ENCODE results near the gene ZFAND6.

Gene ZFAND6

DNA sequence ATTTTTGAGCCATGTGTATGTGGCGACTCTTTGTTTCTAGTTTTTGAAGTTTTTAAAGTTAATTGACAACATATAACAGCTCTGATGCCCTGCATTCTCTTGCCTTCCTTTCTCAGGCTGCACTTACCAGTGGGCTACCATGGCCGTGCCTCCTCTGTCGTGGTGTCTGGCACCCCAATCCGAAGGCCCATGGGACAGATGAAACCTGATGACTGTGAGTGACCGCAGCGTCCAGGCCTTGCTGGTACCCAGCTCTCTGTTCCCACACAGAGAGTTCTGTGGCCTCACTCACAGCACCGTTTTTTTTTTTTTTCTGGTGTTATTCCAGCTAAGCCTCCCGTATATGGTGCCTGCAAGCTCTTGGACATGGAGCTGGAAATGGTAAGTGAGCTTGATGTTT, 108.5 kb downstream of the ZFAND6 start:
- Histone ChIP-seq H3K9ac (ENCODE audit: insufficient read length) (no peak overlapping the region), H3K9me3 (ENCODE audit: low read depth, low read length) (no peaks in the 10 kb centered on the region), H3K4me3 (no peak overlapping the region), H3K27ac (no peak overlapping the region), H3K36me3 (ENCODE audit: insufficient read depth, low read length) (no peaks in the 10 kb centered on the region)
- no peak for TF ChIP-seq POLR2AphosphoS5 (IDR thresholded peaks at IDR 0.05; ENCODE audit: borderline replicate concordance, low read depth, low read length)
- TF ChIP-seq FOXP2 (optimal IDR thresholded peaks at IDR 0.05; ENCODE audit: control extremely low read depth, extremely low read length, insufficient read depth) = no peak
- no peak for TF ChIP-seq EZH2 (IDR thresholded peaks at IDR 0.05)
- DNase-seq (ENCODE audit: low read depth, low spot score) = no peak

DNA sequence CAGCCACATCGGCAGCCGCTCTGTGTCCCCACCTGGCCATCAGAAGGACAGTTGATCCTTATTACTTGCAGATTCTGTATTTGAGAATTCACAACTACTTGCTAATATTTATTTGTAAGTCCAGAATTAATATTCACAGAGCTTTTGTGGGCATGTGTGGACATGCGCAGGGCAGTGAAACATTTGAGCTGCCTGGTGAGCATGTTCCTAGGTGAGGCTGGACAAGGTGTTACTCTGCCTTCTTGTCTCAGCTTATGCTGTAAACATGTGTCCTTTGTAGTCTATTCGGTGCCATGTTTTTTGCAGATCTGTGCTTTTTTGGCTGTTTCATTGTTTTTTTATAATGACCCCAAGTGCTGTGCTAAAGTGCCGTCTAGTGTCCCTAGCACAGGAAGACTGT, 108.9 kb downstream of the ZFAND6 start:
- no peak overlapping the region for H3K27ac ChIP-seq
- no peak for DNase-seq (ENCODE audit: low read depth, low spot score)

DNA sequence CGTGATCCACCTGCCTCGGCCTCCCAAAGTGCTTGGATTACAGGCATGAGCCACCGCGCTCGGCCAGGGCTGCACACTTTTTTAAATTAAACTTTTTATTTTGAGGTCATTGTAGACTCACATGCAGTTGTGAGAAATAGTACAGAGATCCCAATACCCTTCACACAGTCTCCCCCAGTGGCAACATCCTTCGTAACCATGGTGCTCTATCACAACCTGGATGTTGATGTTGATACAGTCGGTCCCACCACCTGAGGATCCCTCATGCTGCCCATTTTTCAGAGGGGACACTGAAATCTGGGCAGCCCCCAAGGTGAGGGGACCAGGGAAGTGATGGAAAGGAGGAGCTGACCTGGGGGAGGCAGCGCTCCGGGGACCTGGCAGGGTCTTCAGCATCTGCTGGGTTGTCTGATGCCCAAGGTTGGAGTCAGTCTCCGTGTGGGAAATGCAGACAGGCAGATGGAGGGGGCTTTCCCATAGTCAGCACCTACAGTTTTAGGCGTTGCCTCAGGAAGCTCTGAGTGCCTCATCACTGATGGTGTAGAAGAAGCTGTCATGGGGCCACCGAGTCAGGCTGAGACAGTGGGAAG, 110.4 kb downstream of the ZFAND6 start:
- DNase-seq (ENCODE audit: low read depth, low spot score) = no peak
- TF ChIP-seq POLR2AphosphoS5 (IDR thresholded peaks at IDR 0.05; ENCODE audit: borderline replicate concordance, low read depth, low read length) (no peak), FOXP2 (optimal IDR thresholded peaks at IDR 0.05; ENCODE audit: control extremely low read depth, extremely low read length, insufficient read depth) (no peak), EZH2 (IDR thresholded peaks at IDR 0.05) (no peak)

More for the DNA sequence above, 108.9 kb downstream of the ZFAND6 start:
- Histone ChIP-seq H3K36me3 (ENCODE audit: insufficient read depth, low read length) (no peaks in the 10 kb centered on the region), H3K9ac (ENCODE audit: insufficient read length) (no peak overlapping the region), H3K4me3 (no peak overlapping the region), H3K9me3 (ENCODE audit: low read depth, low read length) (no peaks in the 10 kb centered on the region)
- TF ChIP-seq POLR2AphosphoS5 (IDR thresholded peaks at IDR 0.05; ENCODE audit: borderline replicate concordance, low read depth, low read length) (no peak), FOXP2 (optimal IDR thresholded peaks at IDR 0.05; ENCODE audit: control extremely low read depth, extremely low read length, insufficient read depth) (no peak), EZH2 (IDR thresholded peaks at IDR 0.05) (no peak)

DNA sequence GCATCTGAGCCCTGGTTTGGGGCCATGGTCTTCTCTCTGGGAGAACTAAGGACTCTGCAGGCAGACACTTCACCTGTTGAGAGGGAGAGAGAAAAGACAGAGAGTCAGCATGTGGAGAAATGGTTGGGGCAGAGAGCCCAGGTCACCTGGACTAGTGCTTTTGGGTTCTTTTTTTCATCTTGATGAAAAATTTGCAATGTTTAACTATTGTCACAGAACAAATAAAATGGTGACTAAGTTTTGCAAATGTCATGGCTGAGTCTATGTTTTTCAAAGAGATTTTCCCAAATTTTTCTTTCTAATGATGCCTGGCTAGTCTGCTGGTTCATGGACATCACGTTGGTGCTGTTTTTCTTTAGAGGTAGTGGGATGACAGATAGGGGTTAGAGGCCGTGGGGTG, 111.1 kb downstream of the ZFAND6 start:
- DNase-seq (ENCODE audit: low read depth, low spot score) = no peak

More for the DNA sequence above, 110.4 kb downstream of the ZFAND6 start:
- no peaks in the 10 kb centered on the region for H3K9me3 ChIP-seq (ENCODE audit: low read depth, low read length)
- H3K36me3 ChIP-seq (ENCODE audit: insufficient read depth, low read length) = no peaks in the 10 kb centered on the region
- H3K9ac ChIP-seq (ENCODE audit: insufficient read length) = no peak overlapping the region
- H3K27ac ChIP-seq = no peak overlapping the region
- H3K4me3 ChIP-seq = no peak overlapping the region

DNA sequence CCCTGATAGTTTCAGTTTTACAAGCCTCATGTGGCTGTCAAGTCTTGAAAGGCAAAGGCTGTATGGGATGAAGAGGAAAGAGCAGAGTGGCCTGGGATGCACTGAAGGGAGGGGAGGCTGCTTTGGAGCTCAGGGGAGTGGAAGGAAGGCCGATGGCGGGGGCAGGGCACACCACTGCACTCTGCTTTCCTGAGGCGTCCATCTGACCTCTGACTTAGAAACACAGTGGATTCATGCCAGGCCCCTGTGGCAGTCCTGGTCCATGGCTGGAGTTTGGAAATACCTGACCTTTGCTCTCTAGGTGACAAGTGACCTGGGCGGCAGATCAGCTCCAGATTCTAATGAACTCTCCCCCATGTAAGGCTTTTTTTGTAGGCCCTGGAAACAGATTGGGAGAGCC, 112.3 kb downstream of the ZFAND6 start:
- Histone ChIP-seq H3K4me3 (no peak overlapping the region), H3K9me3 (ENCODE audit: low read depth, low read length) (no peaks in the 10 kb centered on the region), H3K27ac (no peak overlapping the region), H3K36me3 (ENCODE audit: insufficient read depth, low read length) (no peaks in the 10 kb centered on the region), H3K9ac (ENCODE audit: insufficient read length) (no peak overlapping the region)
- no peak for DNase-seq (ENCODE audit: low read depth, low spot score)
- no peak for TF ChIP-seq EZH2 (IDR thresholded peaks at IDR 0.05)
- TF ChIP-seq POLR2AphosphoS5 (IDR thresholded peaks at IDR 0.05; ENCODE audit: borderline replicate concordance, low read depth, low read length) = no peak
- TF ChIP-seq FOXP2 (optimal IDR thresholded peaks at IDR 0.05; ENCODE audit: control extremely low read depth, extremely low read length, insufficient read depth) = no peak

More for the DNA sequence above, 111.1 kb downstream of the ZFAND6 start:
- Histone ChIP-seq H3K27ac (no peak overlapping the region), H3K36me3 (ENCODE audit: insufficient read depth, low read length) (no peaks in the 10 kb centered on the region), H3K9me3 (ENCODE audit: low read depth, low read length) (no peaks in the 10 kb centered on the region), H3K9ac (ENCODE audit: insufficient read length) (no peak overlapping the region), H3K4me3 (no peak overlapping the region)
- TF ChIP-seq POLR2AphosphoS5 (IDR thresholded peaks at IDR 0.05; ENCODE audit: borderline replicate concordance, low read depth, low read length) (no peak), FOXP2 (optimal IDR thresholded peaks at IDR 0.05; ENCODE audit: control extremely low read depth, extremely low read length, insufficient read depth) (no peak), EZH2 (IDR thresholded peaks at IDR 0.05) (no peak)

DNA sequence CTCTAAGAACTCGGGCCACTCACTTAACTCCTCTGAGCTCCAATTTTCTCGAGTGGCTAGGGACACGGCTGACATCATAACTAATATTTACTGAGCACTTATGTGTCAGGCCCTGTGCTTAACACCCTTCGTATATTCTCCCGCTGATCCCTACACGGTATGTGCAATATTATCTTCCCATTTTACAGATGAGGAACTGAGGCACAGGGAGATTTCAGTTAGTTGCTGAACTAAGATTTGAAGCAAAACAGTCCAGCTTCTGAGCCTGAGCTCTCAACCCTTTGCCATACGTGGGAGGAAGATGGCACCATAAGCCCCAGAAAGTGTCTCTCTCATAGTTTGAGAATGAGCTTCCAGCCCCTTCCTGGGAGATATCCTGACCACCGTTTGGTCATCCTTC, 112.9 kb downstream of the ZFAND6 start:
- Histone ChIP-seq H3K27ac (no peak overlapping the region), H3K4me3 (no peak overlapping the region), H3K9me3 (ENCODE audit: low read depth, low read length) (no peaks in the 10 kb centered on the region), H3K9ac (ENCODE audit: insufficient read length) (no peak overlapping the region), H3K36me3 (ENCODE audit: insufficient read depth, low read length) (no peaks in the 10 kb centered on the region)
- no peak for DNase-seq (ENCODE audit: low read depth, low spot score)
- TF ChIP-seq POLR2AphosphoS5 (IDR thresholded peaks at IDR 0.05; ENCODE audit: borderline replicate concordance, low read depth, low read length) (no peak), FOXP2 (optimal IDR thresholded peaks at IDR 0.05; ENCODE audit: control extremely low read depth, extremely low read length, insufficient read depth) (no peak), EZH2 (IDR thresholded peaks at IDR 0.05) (no peak)

DNA sequence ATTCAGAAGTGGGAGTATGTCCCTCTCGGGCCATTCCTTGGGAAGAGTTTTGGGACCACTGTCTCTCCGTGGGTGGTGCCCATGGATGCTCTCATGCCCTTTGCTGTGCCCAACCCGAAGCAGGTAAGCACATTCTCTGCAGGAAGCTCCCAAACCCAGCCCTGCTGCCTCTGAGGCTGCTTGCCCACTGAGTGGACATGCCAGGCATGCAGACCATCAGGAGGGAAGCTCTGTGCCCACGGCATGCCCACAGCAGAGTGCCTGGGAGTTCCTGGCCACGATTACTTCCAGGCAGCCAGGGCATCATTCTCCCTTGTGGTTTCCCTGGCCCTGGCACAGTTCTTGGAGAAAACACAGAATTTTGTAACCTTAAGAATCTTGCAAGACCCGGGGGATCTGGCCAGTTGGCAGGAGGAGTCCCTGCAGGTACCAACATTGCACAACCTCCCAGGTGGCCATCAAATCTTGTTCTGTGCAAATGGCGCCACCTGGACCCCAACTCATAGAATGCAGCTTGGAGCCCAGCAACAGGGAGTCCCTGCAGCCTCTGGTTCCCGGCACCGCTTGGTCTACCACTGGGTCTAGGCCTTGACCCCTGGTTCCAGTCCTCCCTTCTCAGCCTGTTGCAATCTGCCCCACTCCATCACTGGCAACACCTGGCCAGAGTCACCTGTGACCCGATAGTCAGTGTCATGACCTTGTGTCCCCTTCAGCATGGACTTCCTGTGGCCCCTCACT, 113.7 kb downstream of the ZFAND6 start:
- Histone ChIP-seq H3K36me3 (ENCODE audit: insufficient read depth, low read length) (no peaks in the 10 kb centered on the region), H3K27ac (no peak overlapping the region), H3K9ac (ENCODE audit: insufficient read length) (no peak overlapping the region), H3K4me3 (no peak overlapping the region), H3K9me3 (ENCODE audit: low read depth, low read length) (no peaks in the 10 kb centered on the region)
- TF ChIP-seq POLR2AphosphoS5 (IDR thresholded peaks at IDR 0.05; ENCODE audit: borderline replicate concordance, low read depth, low read length) = no peak
- TF ChIP-seq EZH2 (IDR thresholded peaks at IDR 0.05) = no peak
- TF ChIP-seq FOXP2 (optimal IDR thresholded peaks at IDR 0.05; ENCODE audit: control extremely low read depth, extremely low read length, insufficient read depth) = no peak
- DNase-seq (ENCODE audit: low read depth, low spot score) = no peak

DNA sequence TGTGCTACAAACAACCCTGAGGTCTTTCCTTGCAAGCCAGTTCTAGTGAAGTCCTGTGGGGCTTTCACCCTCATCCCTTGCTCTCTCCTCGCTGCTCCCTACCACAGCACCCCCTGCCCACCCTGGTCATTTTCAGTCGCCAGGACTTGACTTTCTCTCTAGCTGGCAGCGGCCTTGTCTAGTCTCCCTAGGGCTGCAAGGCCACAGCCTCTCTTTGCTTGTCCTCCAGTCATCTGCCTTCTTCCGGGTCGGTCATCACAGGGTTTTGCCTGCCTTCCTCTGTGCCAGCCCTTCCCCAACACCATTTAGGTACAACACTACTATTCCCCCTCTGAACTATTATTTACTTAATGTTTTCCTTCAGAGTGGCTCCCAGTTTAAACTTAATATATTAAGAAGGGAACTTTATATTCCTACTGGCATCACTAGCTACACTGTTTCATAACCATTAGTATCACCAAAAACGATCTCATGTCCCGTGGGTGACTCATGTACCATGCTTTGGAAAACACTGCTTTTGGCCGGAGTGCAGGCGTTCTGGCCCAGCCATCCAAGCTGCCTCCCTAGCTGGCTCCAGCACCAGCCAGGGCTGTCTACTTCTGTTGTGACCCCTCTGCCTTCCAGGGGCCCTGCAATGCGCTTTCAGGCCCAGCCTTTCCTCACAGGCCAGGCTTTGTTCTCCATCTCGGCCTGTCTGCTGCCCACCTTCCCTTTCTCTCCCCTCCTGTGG, 114.7 kb downstream of the ZFAND6 start:
- Histone ChIP-seq H3K9ac (ENCODE audit: insufficient read length) (no peak overlapping the region), H3K27ac (no peak overlapping the region), H3K9me3 (ENCODE audit: low read depth, low read length) (no peaks in the 10 kb centered on the region), H3K4me3 (no peak overlapping the region), H3K36me3 (ENCODE audit: insufficient read depth, low read length) (no peaks in the 10 kb centered on the region)
- no peak for DNase-seq (ENCODE audit: low read depth, low spot score)
- no peak for TF ChIP-seq FOXP2 (optimal IDR thresholded peaks at IDR 0.05; ENCODE audit: control extremely low read depth, extremely low read length, insufficient read depth)

All from SK-N-MC (cell line).